G401 (cell line): ENCODE data around the gene SH3RF2. TPM values are rescaled to one million over a fixed set of nuclear protein-coding genes. Genes with fewer than 3 reads are reported as not detected.

Source experiments
- DNase-seq: peaks from one replicate; pipeline ENCODE4 v3.0.0-alpha.2; 2015; ENCODE audit warnings: low spot score
- in situ Hi-C: cut with HindIII; loops from 2 replicates; pipeline ENCODE4 v1.10.0; 2016; ENCODE audit warnings: low sequenced_read_pairs, mixed read lengths
- total RNA-seq: library from RNA; depleted of rRNA; stranded (reverse); fragments of >200 nt; shearing (Covaris generic); gene quantifications from 2 replicates; pipeline ENCODE4 v1.2.3, GENCODE V29; 2014

SH3RF2 gene
- total RNA-seq, 1 experiment from 2014 or later = 14.6 TPM

- in situ Hi-C loops = no loop called here
- no peak for DNase-seq
Measured at GRCh38 chr5:145919413-145919812, 17.0 kb upstream of the SH3RF2 start.

GRCh38 chr5:145920542-145921210, 15.7 kb upstream of the SH3RF2 start:
- in situ Hi-C loops = no loop called here
- DNase-seq = no peak

- no peak for DNase-seq
- in situ Hi-C loops = no loop called here
Measured at GRCh38 chr5:145921211-145921610, 15.2 kb upstream of the SH3RF2 start.

- in situ Hi-C loops = no loop called here
- DNase-seq = no peak
Measured at GRCh38 chr5:145922059-145922458, 14.3 kb upstream of the SH3RF2 start.

- in situ Hi-C loops = no loop called here
Measured at GRCh38 chr5:145923405-145923804, 13.0 kb upstream of the SH3RF2 start.

GRCh38 chr5:145924849-145925248, 11.5 kb upstream of the SH3RF2 start:
- DNase-seq = peak; percentile 37
- in situ Hi-C loops = no loop called here

More at GRCh38 chr5:145923405-145923804, 13.0 kb upstream of the SH3RF2 start:
- no peak for DNase-seq

- peak; percentile 48 for DNase-seq
- in situ Hi-C loops = no loop called here
Measured at GRCh38 chr5:145925353-145925752, 11.0 kb upstream of the SH3RF2 start.

GRCh38 chr5:145925803-145926202, 10.6 kb upstream of the SH3RF2 start:
- DNase-seq = no peak
- in situ Hi-C loops = no loop called here

- in situ Hi-C loops = no loop called here
- DNase-seq = no peak
Measured at GRCh38 chr5:145931718-145932117, 4.7 kb upstream of the SH3RF2 start.

- DNase-seq = no peak
- in situ Hi-C loops = no loop called here
Measured at GRCh38 chr5:145934276-145934675, 2.1 kb upstream of the SH3RF2 start.

GRCh38 chr5:145937432-145938250, 1.3 kb downstream of the SH3RF2 start:
- peak; percentile 26 for DNase-seq
- in situ Hi-C loops = loop anchor here (5.0 kb wide), 1 partner anchor 70 kb away; no protein-coding TSS in a partner anchor

- no peak for DNase-seq
- in situ Hi-C loops = loop anchor here (5.0 kb wide), 1 partner anchor 68 kb away; no protein-coding TSS in a partner anchor
Measured at GRCh38 chr5:145938776-145939539, 2.6 kb downstream of the SH3RF2 start.

- DNase-seq = no peak
- in situ Hi-C loops = loop anchor here (5.0 kb wide), 1 partner anchor 68 kb away; no protein-coding TSS in a partner anchor
Measured at GRCh38 chr5:145939540-145940065, 3.2 kb downstream of the SH3RF2 start.

- no peak for DNase-seq
- in situ Hi-C loops = no loop called here
Measured at GRCh38 chr5:145941096-145941447, 4.7 kb downstream of the SH3RF2 start.

GRCh38 chr5:145941448-145942130, 5.2 kb downstream of the SH3RF2 start:
- DNase-seq = no peak

GRCh38 chr5:145942201-145942600, 5.8 kb downstream of the SH3RF2 start:
- in situ Hi-C loops = no loop called here

More at GRCh38 chr5:145941448-145942130, 5.2 kb downstream of the SH3RF2 start:
- in situ Hi-C loops = no loop called here

GRCh38 chr5:145942749-145943148, 6.4 kb downstream of the SH3RF2 start:
- in situ Hi-C loops = no loop called here
- DNase-seq = no peak

More at GRCh38 chr5:145942201-145942600, 5.8 kb downstream of the SH3RF2 start:
- DNase-seq = no peak

- no peak for DNase-seq
- in situ Hi-C loops = no loop called here
Measured at GRCh38 chr5:145943674-145944121, 7.3 kb downstream of the SH3RF2 start.

- in situ Hi-C loops = no loop called here
Measured at GRCh38 chr5:145944328-145944727, 8.0 kb downstream of the SH3RF2 start.

More at GRCh38 chr5:145944328-145944727, 8.0 kb downstream of the SH3RF2 start:
- DNase-seq = no peak
